ENCODE data around the gene ORAI1.

DNA sequence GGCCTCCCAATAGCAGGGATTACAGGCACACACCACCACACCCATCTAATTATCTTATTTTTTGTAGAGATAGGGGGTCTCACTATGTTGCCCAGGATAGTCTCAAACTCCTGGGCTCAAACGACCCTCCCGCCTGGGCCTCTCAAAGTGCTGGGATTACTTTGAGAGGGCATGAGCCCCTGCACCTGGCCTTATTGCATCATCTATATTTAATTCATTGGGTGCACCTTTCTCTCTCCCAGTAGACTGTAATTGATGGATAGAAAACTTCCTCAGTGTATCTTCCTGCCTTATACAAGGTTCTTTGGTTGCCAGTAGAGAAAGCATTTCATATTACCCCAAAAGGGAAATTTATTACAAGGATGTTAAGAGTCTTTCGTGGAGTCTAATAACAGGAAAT is 52.0 kb downstream of the ORAI1 start:
- TF ChIP-seq, protein P1, sequence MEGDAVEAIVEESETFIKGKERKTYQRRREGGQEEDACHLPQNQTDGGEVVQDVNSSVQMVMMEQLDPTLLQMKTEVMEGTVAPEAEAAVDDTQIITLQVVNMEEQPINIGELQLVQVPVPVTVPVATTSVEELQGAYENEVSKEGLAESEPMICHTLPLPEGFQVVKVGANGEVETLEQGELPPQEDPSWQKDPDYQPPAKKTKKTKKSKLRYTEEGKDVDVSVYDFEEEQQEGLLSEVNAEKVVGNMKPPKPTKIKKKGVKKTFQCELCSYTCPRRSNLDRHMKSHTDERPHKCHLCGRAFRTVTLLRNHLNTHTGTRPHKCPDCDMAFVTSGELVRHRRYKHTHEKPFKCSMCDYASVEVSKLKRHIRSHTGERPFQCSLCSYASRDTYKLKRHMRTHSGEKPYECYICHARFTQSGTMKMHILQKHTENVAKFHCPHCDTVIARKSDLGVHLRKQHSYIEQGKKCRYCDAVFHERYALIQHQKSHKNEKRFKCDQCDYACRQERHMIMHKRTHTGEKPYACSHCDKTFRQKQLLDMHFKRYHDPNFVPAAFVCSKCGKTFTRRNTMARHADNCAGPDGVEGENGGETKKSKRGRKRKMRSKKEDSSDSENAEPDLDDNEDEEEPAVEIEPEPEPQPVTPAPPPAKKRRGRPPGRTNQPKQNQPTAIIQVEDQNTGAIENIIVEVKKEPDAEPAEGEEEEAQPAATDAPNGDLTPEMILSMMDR (IDR thresholded peaks at IDR 0.05 in 8 of 11, conservative IDR thresholded peaks at IDR 0.05 in 3 of 11) = no peak
- no peak for TF ChIP-seq POLR2A (IDR thresholded peaks at IDR 0.05)
